MCF 10A (cell line): ENCODE results near the gene UBC. TPM values are rescaled to one million over a fixed set of nuclear protein-coding genes. Genes with fewer than 3 reads are reported as not detected.

Source experiments
- BruUV-seq: library from RNA; stranded (reverse); fragments of 400-500 nt; replicated peaks from 2 replicates; lab custom pipeline; 2021; lab: Mats Ljungman, UMichigan
- CTCF ChIA-PET: fragments of 300-600 bp; sonication (Branson Sonifier 250); formaldehyde crosslinking; extraction: SDS; loops from one replicate; lab custom pipeline; 2021; ENCODE audit warnings: antibody characterized with exemption, inconsistent platforms; lab: Yijun Ruan, JAX
- POLR2A ChIA-PET: fragments of 300-600, 350-650 bp; sonication (Branson Sonifier 250); formaldehyde crosslinking; extraction: SDS; loops from one replicate; lab custom pipeline; 2020; ENCODE audit warnings: antibody characterized with exemption, inconsistent platforms; lab: Yijun Ruan, JAX
- DNase-seq: peaks from one replicate; pipeline ENCODE4 v3.0.0-alpha.2; 2018; ENCODE audit not compliant: unreplicated experiment
- H3K27ac Mint-ChIP-seq: one replicate; pipeline ENCODE4 v1.8.0; 2022; ENCODE audit warnings: mild to moderate bottlenecking, low read depth, mixed read lengths; ENCODE audit not compliant: unreplicated experiment
- H3K27me3 Mint-ChIP-seq: one replicate; pipeline ENCODE4 v1.8.0; 2022; ENCODE audit warnings: mixed read lengths; ENCODE audit not compliant: insufficient read depth, unreplicated experiment
- H3K36me3 Mint-ChIP-seq: one replicate; pipeline ENCODE4 v1.8.0; 2022; ENCODE audit warnings: mild to moderate bottlenecking, moderate library complexity, mixed read lengths; ENCODE audit not compliant: insufficient read depth, unreplicated experiment
- H3K4me1 Mint-ChIP-seq: one replicate; pipeline ENCODE4 v1.8.0; 2022; ENCODE audit warnings: mixed read lengths; ENCODE audit not compliant: insufficient read depth, unreplicated experiment
- H3K4me3 Mint-ChIP-seq: one replicate; pipeline ENCODE4 v1.8.0; 2022; ENCODE audit warnings: mild to moderate bottlenecking, moderate library complexity, mixed read lengths; ENCODE audit not compliant: unreplicated experiment
- H3K9me3 Mint-ChIP-seq: one replicate; pipeline ENCODE4 v1.8.0; 2022; ENCODE audit warnings: mixed read lengths; ENCODE audit not compliant: unreplicated experiment
- CTCF ChIP-seq: fragments of 200-600 bp; IDR thresholded peaks from one replicate; pipeline ENCODE4 v1.8.0; 2022; ENCODE audit warnings: antibody characterized with exemption, mild to moderate bottlenecking; ENCODE audit not compliant: unreplicated experiment
- intact Hi-C: fragments of 100-400 bp; cut with micrococcal nuclease; formaldehyde crosslinking; loops from 2 replicates; pipeline ENCODE4 v1.14.1; 2022
- total RNA-seq: library from RNA; stranded (reverse); gene quantifications from 2 replicates; pipeline ENCODE4 v1.2.3, GENCODE V29; 2022

The UBC gene
- total RNA-seq, 1 experiment from 2014 or later: 1,485 TPM

- BruUV-seq: no TSS peak
- ChIA-PET POLR2A (interaction anchor here (0.7 kb wide), 1 partner anchor 171 kb away, joined by 3 read pairs; no protein-coding TSS in a partner anchor), CTCF (no interaction called here)
- TF ChIP-seq CTCF: no peak
- H3K4me1 Mint-ChIP-seq: no peaks in the 10 kb centered on the region
- intact Hi-C loops: no loop called here
- H3K9me3 Mint-ChIP-seq: no peaks in the 10 kb centered on the region
- no peaks in the 10 kb centered on the region for H3K27me3 Mint-ChIP-seq
- no peak overlapping the region for H3K4me3 Mint-ChIP-seq
- H3K36me3 Mint-ChIP-seq: peaks cover 29% of the 10 kb centered on the region
- no peak overlapping the region for H3K27ac Mint-ChIP-seq
- DNase-seq: no peak
These were observed 33.3 kb upstream of the UBC start for GRCh38 chr12:124947561-124948398.

- intact Hi-C loops: no loop called here
- BruUV-seq: no TSS peak
- no peaks in the 10 kb centered on the region for H3K4me1 Mint-ChIP-seq
- H3K27ac Mint-ChIP-seq: no peak overlapping the region
- CTCF ChIA-PET: no interaction called here
- peaks cover 29% of the 10 kb centered on the region for H3K36me3 Mint-ChIP-seq
- DNase-seq: no peak
- POLR2A ChIA-PET: interaction anchor here (0.7 kb wide), 1 partner anchor 170 kb away, joined by 3 read pairs; no protein-coding TSS in a partner anchor
- H3K27me3 Mint-ChIP-seq: no peaks in the 10 kb centered on the region
- H3K4me3 Mint-ChIP-seq: no peak overlapping the region
- no peak for TF ChIP-seq CTCF
- H3K9me3 Mint-ChIP-seq: no peaks in the 10 kb centered on the region
These were observed 32.6 kb upstream of the UBC start for GRCh38 chr12:124947013-124947412.

GRCh38 chr12:124946447-124946793, 32.0 kb upstream of the UBC start:
- CTCF ChIA-PET: interaction anchor here (1.7 kb wide), 1 partner anchor 41 kb away, joined by 6 read pairs; no protein-coding TSS in a partner anchor
- BruUV-seq: no TSS peak

More at GRCh38 chr12:124946447-124946793, 32.0 kb upstream of the UBC start:
- no peak overlapping the region for H3K4me3 Mint-ChIP-seq
- no peaks in the 10 kb centered on the region for H3K4me1 Mint-ChIP-seq
- H3K36me3 Mint-ChIP-seq: peaks cover 25% of the 10 kb centered on the region
- TF ChIP-seq CTCF: no peak
- no peak for DNase-seq
- POLR2A ChIA-PET: no interaction called here
- intact Hi-C loops: no loop called here
- no peaks in the 10 kb centered on the region for H3K27me3 Mint-ChIP-seq
- H3K9me3 Mint-ChIP-seq: no peaks in the 10 kb centered on the region
- no peak overlapping the region for H3K27ac Mint-ChIP-seq
